ENCODE measurements around the gene PARD3. TPM values are rescaled to one million over a fixed set of nuclear protein-coding genes. Genes with fewer than 3 reads are reported as not detected.

PARD3 gene
- total and polyA plus RNA-seq, 12 donors = 17.0 to 93.8 (median 47.3) TPM

DNA sequence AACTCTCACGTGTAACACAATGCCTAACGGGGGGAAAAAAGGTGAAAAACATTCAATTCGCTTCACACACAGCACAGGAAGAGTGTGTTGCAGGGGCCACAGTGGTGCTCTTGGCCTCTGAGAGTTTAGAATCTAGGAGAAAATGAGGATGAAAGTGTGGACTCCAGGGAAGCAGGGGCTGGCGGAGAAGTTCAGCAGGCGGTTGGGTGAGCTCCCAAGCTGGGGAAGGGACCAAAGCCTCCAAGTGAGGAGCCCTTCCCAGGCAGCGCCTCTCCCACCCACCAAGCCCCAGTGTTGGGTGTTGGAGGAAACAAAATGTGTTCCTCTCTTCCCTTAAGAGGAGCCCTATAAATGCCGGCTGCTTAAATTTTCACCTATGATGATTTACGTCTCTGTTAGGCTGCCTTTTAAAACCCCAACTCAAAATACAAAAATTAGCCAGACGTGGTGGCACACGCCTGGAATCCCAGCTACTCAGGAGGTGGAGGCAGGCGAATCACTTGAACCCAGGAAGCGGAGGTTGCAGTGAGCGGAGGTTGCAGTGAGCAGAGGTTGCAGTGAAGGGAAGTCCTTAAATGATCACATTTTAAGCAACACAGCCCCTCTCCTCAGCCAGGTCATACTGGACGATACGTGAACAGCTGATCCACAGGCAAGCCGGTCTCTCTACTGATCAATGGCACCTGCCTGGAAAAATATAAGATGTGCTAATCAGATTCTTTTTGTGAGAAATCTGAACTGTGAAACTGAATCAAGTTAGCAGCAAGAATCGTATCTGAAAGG, 735.2 kb downstream of the PARD3 start:
- no peak overlapping the region for H3K4me3 ChIP-seq
- no peak for TF ChIP-seq POLR2A (IDR thresholded peaks at IDR 0.05)
- TF ChIP-seq, protein P1, sequence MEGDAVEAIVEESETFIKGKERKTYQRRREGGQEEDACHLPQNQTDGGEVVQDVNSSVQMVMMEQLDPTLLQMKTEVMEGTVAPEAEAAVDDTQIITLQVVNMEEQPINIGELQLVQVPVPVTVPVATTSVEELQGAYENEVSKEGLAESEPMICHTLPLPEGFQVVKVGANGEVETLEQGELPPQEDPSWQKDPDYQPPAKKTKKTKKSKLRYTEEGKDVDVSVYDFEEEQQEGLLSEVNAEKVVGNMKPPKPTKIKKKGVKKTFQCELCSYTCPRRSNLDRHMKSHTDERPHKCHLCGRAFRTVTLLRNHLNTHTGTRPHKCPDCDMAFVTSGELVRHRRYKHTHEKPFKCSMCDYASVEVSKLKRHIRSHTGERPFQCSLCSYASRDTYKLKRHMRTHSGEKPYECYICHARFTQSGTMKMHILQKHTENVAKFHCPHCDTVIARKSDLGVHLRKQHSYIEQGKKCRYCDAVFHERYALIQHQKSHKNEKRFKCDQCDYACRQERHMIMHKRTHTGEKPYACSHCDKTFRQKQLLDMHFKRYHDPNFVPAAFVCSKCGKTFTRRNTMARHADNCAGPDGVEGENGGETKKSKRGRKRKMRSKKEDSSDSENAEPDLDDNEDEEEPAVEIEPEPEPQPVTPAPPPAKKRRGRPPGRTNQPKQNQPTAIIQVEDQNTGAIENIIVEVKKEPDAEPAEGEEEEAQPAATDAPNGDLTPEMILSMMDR (IDR thresholded peaks at IDR 0.05) = no peak
- intact Hi-C loops (cut with DNase I) = no loop called here
- no peaks in the 10 kb centered on the region for H3K4me1 ChIP-seq (replicated peaks in 1 of 2)
- H3K27me3 ChIP-seq = no peaks in the 10 kb centered on the region
- no peaks in the 10 kb centered on the region for H3K9me3 ChIP-seq (replicated peaks in 1 of 3)
- DNase-seq = no peak
- no peaks in the 10 kb centered on the region for H3K36me3 ChIP-seq (replicated peaks in 1 of 2)
- peak overlapping the region in 2 of 5 donors; percentile 62 to 71 for H3K27ac ChIP-seq
- WGBS, 4 donors = 89 to 92% (median 89%) methylated on average over 17 of the region's 17 CpGs

DNA sequence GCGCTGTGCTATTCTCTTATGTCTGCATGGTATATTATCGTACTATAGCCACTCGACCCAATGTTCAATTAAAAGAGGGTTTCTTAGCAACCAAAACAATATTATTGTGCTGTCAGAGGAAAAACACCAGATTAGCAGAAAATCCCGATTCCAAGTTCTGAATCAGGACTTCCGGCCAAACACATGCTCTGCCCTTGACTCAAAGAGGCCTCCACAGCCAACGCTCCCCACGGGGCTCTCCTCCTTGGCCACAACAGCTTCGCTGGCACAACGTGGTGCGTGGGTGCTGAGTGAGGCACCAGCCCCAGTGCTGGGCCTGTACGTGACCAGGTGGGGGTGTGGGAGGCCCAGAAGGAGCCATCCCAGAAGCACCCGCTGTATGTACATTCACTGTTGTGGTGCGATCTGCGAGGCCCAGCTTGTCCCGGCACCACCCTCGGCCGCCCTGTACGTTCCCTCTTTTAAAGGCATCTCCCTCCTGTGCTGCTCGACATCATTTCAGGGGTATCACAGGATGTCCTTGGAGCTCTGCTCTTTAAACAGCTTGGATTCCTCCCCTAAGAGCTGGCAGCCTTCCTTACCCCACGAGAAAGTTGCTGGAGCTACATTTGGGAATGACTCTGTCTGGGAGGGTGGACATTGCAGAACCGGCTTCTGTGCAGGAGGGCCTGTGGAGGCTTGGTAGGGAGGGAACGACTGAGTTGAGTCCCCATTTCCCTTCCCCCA, 736.2 kb downstream of the PARD3 start:
- no peak overlapping the region for H3K4me3 ChIP-seq
- peak overlapping the region in 2 of 5 donors; percentile 62 to 73 for H3K27ac ChIP-seq
- no peaks in the 10 kb centered on the region for H3K36me3 ChIP-seq (replicated peaks in 1 of 2)
- TF ChIP-seq, protein P1 (IDR thresholded peaks at IDR 0.05) = no peak
- 73 to 81% (median 76%) methylated on average over 15 to 22 of the region's 22 CpGs for WGBS, 4 donors
- peak in 2 of 7 donors; percentile 16 to 27 for DNase-seq
- H3K4me1 ChIP-seq (replicated peaks in 1 of 2) = no peaks in the 10 kb centered on the region
- H3K27me3 ChIP-seq = no peaks in the 10 kb centered on the region
- no peaks in the 10 kb centered on the region for H3K9me3 ChIP-seq (replicated peaks in 1 of 3)
- intact Hi-C loops (cut with DNase I) = no loop called here

DNA sequence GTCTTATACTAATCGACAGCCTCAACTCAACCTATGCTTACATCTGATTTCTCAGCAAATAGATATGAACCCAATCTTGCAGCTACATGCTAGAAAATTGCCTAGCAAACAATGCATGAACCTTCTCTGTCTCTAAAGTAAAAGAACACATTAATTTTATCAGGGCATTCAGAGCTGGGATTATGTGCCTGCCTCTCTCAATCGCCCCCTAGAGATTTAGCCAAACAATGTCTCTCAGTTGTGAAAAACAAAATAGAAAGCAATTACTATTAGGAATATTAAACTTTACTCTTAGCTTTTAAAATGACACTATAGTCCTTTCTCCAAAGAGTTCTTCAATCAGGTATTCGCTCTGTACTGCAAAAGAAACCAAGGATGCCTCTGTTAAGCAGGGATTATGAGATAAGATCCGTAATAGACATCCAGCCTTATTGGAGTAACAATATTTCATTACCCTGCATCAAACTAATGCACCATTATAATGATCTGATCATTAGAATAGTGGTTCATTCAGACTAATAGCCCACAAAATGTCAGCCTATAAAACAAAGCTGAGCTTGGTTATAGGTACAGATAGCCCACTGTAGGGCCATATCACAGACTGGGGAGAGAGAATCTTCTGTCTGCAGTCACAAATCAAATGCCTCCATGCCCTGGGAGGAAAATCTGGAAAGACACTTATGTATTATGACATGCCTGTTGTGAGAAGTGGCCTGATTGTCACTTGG, 736.9 kb downstream of the PARD3 start:
- no peaks in the 10 kb centered on the region for H3K9me3 ChIP-seq (replicated peaks in 1 of 3)
- no peaks in the 10 kb centered on the region for H3K36me3 ChIP-seq (replicated peaks in 1 of 2)
- H3K4me1 ChIP-seq (replicated peaks in 1 of 2) = no peaks in the 10 kb centered on the region
- no peaks in the 10 kb centered on the region for H3K27me3 ChIP-seq
- intact Hi-C loops (cut with DNase I) = no loop called here
- TF ChIP-seq, protein P1 (IDR thresholded peaks at IDR 0.05) = peak in 2 of 6 experiments; percentile 4 to 10
- TF ChIP-seq POLR2A (IDR thresholded peaks at IDR 0.05) = no peak
- 75 to 85% (median 80%) methylated on average over 4 of the region's 4 CpGs for WGBS, 4 donors
- no peak for DNase-seq
- no peak overlapping the region for H3K4me3 ChIP-seq
- H3K27ac ChIP-seq = peak overlapping the region in 1 of 5 donors; percentile 73

DNA sequence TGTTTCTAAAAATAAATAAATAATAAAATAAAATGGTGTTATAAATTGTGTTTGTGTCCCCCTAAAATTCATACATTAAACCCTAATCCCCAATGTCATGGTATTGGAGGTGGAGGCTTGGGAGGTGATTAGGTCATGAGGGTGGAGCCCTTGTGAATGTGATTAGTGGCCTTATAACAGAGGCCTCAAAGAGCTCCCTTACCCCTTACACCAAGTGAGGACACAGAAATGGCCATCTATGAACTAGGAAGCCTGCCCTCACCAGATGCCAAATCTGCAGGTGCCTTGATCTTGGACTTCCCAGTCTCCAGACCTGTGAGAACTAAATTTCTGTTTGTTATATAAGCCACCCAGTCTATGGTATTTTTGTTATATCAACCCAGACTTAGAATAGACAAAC, 738.7 kb downstream of the PARD3 start:
- DNase-seq = no peak
- TF ChIP-seq, protein P1 (IDR thresholded peaks at IDR 0.05) = no peak
- no peak for TF ChIP-seq POLR2A (IDR thresholded peaks at IDR 0.05)

More for the DNA sequence above, 738.7 kb downstream of the PARD3 start:
- no peak overlapping the region for H3K4me3 ChIP-seq
- no peaks in the 10 kb centered on the region for H3K27me3 ChIP-seq
- intact Hi-C loops (cut with DNase I) = no loop called here
- no peaks in the 10 kb centered on the region for H3K4me1 ChIP-seq (replicated peaks in 1 of 2)
- no peaks in the 10 kb centered on the region for H3K36me3 ChIP-seq (replicated peaks in 1 of 2)
- no peak overlapping the region for H3K27ac ChIP-seq
- H3K9me3 ChIP-seq (replicated peaks in 1 of 3) = no peaks in the 10 kb centered on the region
